ENCODE measurements around the gene PPP1R7. TPM values are rescaled to one million over a fixed set of nuclear protein-coding genes. Genes with fewer than 3 reads are reported as not detected.

PPP1R7 gene
- total RNA-seq, 1 donor from 2014 or later: 52.9 TPM

DNA sequence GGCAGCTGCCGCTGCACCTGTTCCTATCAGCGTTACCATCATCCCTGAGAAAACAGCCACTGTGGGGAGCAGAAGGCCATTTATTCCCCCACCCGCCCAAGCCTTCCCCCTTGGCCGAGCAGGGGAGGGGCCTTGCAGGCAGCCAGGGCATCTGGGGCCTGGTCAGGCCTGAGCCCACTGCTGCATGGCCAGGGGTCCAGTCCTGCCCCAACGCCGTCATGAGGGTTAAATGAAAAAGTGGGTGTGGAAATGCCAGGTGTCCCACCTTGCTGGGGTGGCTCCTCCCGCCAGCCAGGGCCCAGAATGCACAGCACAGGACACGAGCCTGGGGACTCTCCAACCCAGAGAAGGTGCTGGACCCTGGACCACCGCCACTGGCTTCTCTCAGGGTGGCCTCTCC lies 52.4 kb downstream of the PPP1R7 start:
- Histone ChIP-seq H3K27me3 (no peaks in the 10 kb centered on the region), H3K9ac (no peak overlapping the region), H3K79me2 (ENCODE audit: low read depth) (no peaks in the 10 kb centered on the region), H3K27ac (no peak overlapping the region), H2AFZ (replicated peaks) (no peak overlapping the region), H3K36me3 (no peaks in the 10 kb centered on the region), H4K20me1 (ENCODE audit: low read depth) (no peaks in the 10 kb centered on the region), H3K9me3 (ENCODE audit: low read depth) (no peaks in the 10 kb centered on the region), H3F3A (ENCODE audit: low read depth) (no peaks in the 10 kb centered on the region), H3K4me3 (no peak overlapping the region), H3K4me1 (no peaks in the 10 kb centered on the region), H3K4me2 (no peak overlapping the region)
- H3K4me1 Mint-ChIP-seq: peaks cover 6% of the 10 kb centered on the region
- no peak for DNase-seq (ENCODE audit: low spot score)
- peaks cover 8% of the 10 kb centered on the region for H3K27me3 Mint-ChIP-seq (ENCODE audit: insufficient read depth, low read depth)
- TF ChIP-seq, protein P1, sequence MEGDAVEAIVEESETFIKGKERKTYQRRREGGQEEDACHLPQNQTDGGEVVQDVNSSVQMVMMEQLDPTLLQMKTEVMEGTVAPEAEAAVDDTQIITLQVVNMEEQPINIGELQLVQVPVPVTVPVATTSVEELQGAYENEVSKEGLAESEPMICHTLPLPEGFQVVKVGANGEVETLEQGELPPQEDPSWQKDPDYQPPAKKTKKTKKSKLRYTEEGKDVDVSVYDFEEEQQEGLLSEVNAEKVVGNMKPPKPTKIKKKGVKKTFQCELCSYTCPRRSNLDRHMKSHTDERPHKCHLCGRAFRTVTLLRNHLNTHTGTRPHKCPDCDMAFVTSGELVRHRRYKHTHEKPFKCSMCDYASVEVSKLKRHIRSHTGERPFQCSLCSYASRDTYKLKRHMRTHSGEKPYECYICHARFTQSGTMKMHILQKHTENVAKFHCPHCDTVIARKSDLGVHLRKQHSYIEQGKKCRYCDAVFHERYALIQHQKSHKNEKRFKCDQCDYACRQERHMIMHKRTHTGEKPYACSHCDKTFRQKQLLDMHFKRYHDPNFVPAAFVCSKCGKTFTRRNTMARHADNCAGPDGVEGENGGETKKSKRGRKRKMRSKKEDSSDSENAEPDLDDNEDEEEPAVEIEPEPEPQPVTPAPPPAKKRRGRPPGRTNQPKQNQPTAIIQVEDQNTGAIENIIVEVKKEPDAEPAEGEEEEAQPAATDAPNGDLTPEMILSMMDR (IDR thresholded peaks at IDR 0.05): no peak
- no peak for TF ChIP-seq EZH2phosphoT487 (IDR thresholded peaks at IDR 0.05)
- TF ChIP-seq EZH2 (IDR thresholded peaks at IDR 0.05): no peak
- no peak overlapping the region for H3K27ac Mint-ChIP-seq
- no peaks in the 10 kb centered on the region for H3K9me3 Mint-ChIP-seq
- no peaks in the 10 kb centered on the region for H3K36me3 Mint-ChIP-seq
- no peak overlapping the region for H3K4me3 Mint-ChIP-seq

DNA sequence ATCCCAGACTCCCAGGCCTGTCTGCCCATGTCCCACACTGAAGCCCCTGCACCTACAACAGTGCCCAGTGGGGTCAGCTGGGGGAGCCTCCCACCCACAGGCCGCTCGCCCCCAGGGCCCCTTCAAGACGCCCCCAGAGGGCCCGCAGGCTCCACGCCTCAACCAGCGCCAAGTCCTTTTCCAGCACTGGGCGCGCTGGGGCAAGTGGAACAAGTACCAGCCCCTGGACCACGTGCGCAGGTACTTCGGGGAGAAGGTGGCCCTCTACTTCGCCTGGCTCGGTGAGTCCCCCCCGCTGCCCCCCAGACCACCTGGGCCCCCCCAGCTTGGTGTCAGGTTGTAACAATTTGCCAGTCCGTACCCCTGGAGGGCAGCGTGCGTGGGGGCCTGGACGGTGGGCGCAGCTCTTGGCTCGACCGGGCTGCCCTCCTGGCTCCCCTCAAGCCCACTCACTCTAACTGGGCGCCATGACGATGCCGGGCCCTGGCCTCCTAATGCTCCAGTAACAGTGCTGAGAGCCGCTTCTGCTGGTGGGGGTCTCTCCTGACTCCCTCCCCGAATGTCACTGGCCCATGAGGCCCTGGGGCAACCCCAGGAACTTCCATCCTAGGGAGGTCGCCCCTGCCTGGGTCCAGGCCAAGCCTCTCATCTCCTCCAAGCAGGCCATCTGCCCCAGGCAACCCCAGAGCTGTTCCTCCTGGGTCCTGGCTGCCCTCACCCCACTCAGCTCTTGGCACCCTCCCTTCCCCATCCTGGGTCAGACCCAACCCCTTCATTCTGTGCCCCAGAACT lies 53.1 kb downstream of the PPP1R7 start:
- H3K4me3 ChIP-seq: no peak overlapping the region
- no peaks in the 10 kb centered on the region for H4K20me1 ChIP-seq (ENCODE audit: low read depth)
- no peak overlapping the region for H3K27ac ChIP-seq

DNA sequence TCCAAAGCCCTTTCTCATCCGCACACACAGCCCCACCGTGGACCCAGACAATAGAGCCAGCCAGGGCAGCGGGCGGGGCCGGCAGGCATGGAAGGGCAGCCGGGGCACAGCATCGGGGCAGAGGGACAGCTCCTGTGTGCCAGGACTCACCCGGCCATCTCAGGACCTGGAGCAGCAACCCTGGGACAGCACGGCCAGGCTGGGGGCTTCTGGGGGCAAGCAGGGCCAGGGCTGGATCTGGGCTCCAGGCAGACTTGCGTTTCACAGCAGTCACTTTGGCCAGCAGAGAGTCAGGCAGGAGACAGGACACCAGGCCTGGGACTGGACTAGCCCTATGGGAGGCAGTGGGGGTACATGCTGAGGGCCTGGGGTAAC lies 53.7 kb downstream of the PPP1R7 start:
- no peak for TF ChIP-seq EZH2phosphoT487 (IDR thresholded peaks at IDR 0.05)
- no peak for TF ChIP-seq EZH2 (IDR thresholded peaks at IDR 0.05)
- TF ChIP-seq, protein P1 (IDR thresholded peaks at IDR 0.05): no peak

More for the DNA sequence above, 53.1 kb downstream of the PPP1R7 start:
- H3K9ac ChIP-seq: no peak overlapping the region
- Mint-ChIP-seq H3K9me3 (no peaks in the 10 kb centered on the region), H3K4me3 (no peak overlapping the region), H3K27me3 (ENCODE audit: insufficient read depth, low read depth) (peaks cover 9% of the 10 kb centered on the region), H3K4me1 (peaks cover 6% of the 10 kb centered on the region), H3K36me3 (no peaks in the 10 kb centered on the region), H3K27ac (peak overlapping the region; percentile 63)
- no peaks in the 10 kb centered on the region for H3K4me1 ChIP-seq
- H3K4me2 ChIP-seq: no peak overlapping the region
- TF ChIP-seq, protein P1 (IDR thresholded peaks at IDR 0.05): no peak
- TF ChIP-seq EZH2phosphoT487 (IDR thresholded peaks at IDR 0.05) (no peak), EZH2 (IDR thresholded peaks at IDR 0.05) (no peak)
- H2AFZ ChIP-seq (replicated peaks): no peak overlapping the region
- no peaks in the 10 kb centered on the region for H3K9me3 ChIP-seq (ENCODE audit: low read depth)
- H3K79me2 ChIP-seq (ENCODE audit: low read depth): no peaks in the 10 kb centered on the region
- no peaks in the 10 kb centered on the region for H3K27me3 ChIP-seq
- H3F3A ChIP-seq (ENCODE audit: low read depth): no peaks in the 10 kb centered on the region
- no peaks in the 10 kb centered on the region for H3K36me3 ChIP-seq
- DNase-seq (ENCODE audit: low spot score): no peak

More for the DNA sequence above, 53.7 kb downstream of the PPP1R7 start:
- no peaks in the 10 kb centered on the region for H3K9me3 ChIP-seq (ENCODE audit: low read depth)
- peaks cover 8% of the 10 kb centered on the region for H3K27me3 Mint-ChIP-seq (ENCODE audit: insufficient read depth, low read depth)
- H3F3A ChIP-seq (ENCODE audit: low read depth): no peaks in the 10 kb centered on the region
- no peaks in the 10 kb centered on the region for H3K9me3 Mint-ChIP-seq
- no peaks in the 10 kb centered on the region for H3K36me3 ChIP-seq
- no peak overlapping the region for H3K4me3 ChIP-seq
- H3K36me3 Mint-ChIP-seq: no peaks in the 10 kb centered on the region
- no peaks in the 10 kb centered on the region for H4K20me1 ChIP-seq (ENCODE audit: low read depth)
- no peaks in the 10 kb centered on the region for H3K4me1 ChIP-seq
- H3K9ac ChIP-seq: no peak overlapping the region
- H3K27me3 ChIP-seq: no peaks in the 10 kb centered on the region
- H3K4me2 ChIP-seq: no peak overlapping the region
- no peak overlapping the region for H3K4me3 Mint-ChIP-seq
- no peak for DNase-seq (ENCODE audit: low spot score)
- peak overlapping the region; percentile 63 for H3K27ac Mint-ChIP-seq
- peaks cover 2% of the 10 kb centered on the region for H3K4me1 Mint-ChIP-seq
- H3K79me2 ChIP-seq (ENCODE audit: low read depth): no peaks in the 10 kb centered on the region
- no peak overlapping the region for H3K27ac ChIP-seq
- H2AFZ ChIP-seq (replicated peaks): no peak overlapping the region

Measured in neural progenitor cell (in vitro differentiated cells).